H1 (cell line): ENCODE results near the gene CACNA1C. TPM values are rescaled to one million over a fixed set of nuclear protein-coding genes. Genes with fewer than 3 reads are reported as not detected.

Experiments
- CTCF ChIA-PET: fragments of 300-600 bp; sonication (Branson Sonifier 250); formaldehyde crosslinking; loops from one replicate; lab custom pipeline; 2021; ENCODE audit not compliant: partially characterized antibody; lab: Charles Lee
- POLR2A ChIA-PET: fragments of 300-600 bp; sonication (Branson Sonifier 250); formaldehyde crosslinking; loops from one replicate; lab custom pipeline; 2021; ENCODE audit warnings: inconsistent platforms; ENCODE audit not compliant: partially characterized antibody; lab: Charles Lee
- DNase-seq, 2 experiments: peaks; one replicate each; pipeline versions ENCODE4 v3.0.0 to v3.0.0-alpha.2; 2010 to 2022; ENCODE audit warnings: low spot score in 2 of 2, low read depth in 1 of 2, mixed read lengths in 1 of 2
- FAIRE-seq: peaks from 2 replicates; lab custom pipeline; 2011; peaks lifted over from hg19 to GRCh38; lab: Jason Lieb, UNC
- H2AFZ ChIP-seq: 2 replicates; pipeline ENCODE4 v1.8.1; 2012; ENCODE audit warnings: low read length, inconsistent platforms
- H2AK5ac ChIP-seq: 2 replicates; pipeline ENCODE4 v1.6.1; 2013; ENCODE audit warnings: low read depth, low read length
- H2BK120ac ChIP-seq: replicated peaks from 2 replicates; pipeline ENCODE3; 2013; ENCODE audit warnings: low read depth, low read length, inconsistent platforms
- H2BK12ac ChIP-seq: 2 replicates; pipeline ENCODE4 v1.6.1; 2013; ENCODE audit warnings: low read depth, low read length
- H2BK15ac ChIP-seq: 2 replicates; pipeline ENCODE4 v1.6.1; 2013; ENCODE audit warnings: low read length
- H2BK20ac ChIP-seq: 2 replicates; pipeline ENCODE4 v1.6.1; 2013; ENCODE audit warnings: low read length
- H2BK5ac ChIP-seq: 2 replicates; pipeline ENCODE4 v1.6.1; 2013; ENCODE audit warnings: low read depth, low read length
- H3K14ac ChIP-seq: 2 replicates; pipeline ENCODE4 v1.6.1; 2013; ENCODE audit warnings: inconsistent platforms; ENCODE audit not compliant: insufficient read length
- H3K18ac ChIP-seq: 2 replicates; pipeline ENCODE4 v1.6.1; 2013; ENCODE audit warnings: low read length; ENCODE audit errors: extremely low read depth
- H3K23ac ChIP-seq: 2 replicates; pipeline ENCODE4 v1.6.1; 2013; ENCODE audit warnings: inconsistent platforms; ENCODE audit not compliant: insufficient read length
- H3K23me2 ChIP-seq: 2 replicates; pipeline ENCODE4 v1.6.1; 2013; ENCODE audit warnings: low read depth, low read length
- H3K27ac ChIP-seq: 2 replicates; pipeline ENCODE4 v1.6.1; 2011; ENCODE audit warnings: low read depth, low read length, inconsistent platforms
- H3K27me3 ChIP-seq, 4 experiments: replicated peaks in 1 of 4; 1 replicate in 1 of 4; 2 replicates in 3 of 4; pipeline versions ENCODE4 v1.6.1 to v1.8.1; 2011 to 2013; ENCODE audit warnings: low read length in 3 of 4, mild to moderate bottlenecking in 3 of 4, inconsistent platforms in 2 of 4, mixed read lengths in 2 of 4, moderate library complexity in 1 of 4; ENCODE audit not compliant: control insufficient read depth in 3 of 4, insufficient read depth in 3 of 4; ENCODE audit errors: extremely low read depth in 1 of 4
- H3K36me3 ChIP-seq, 4 experiments: 2 replicates each; pipeline versions ENCODE4 v1.6.1 to v1.8.1; 2011 to 2013; ENCODE audit warnings: mild to moderate bottlenecking in 4 of 4, low read length in 3 of 4, moderate library complexity in 2 of 4, control low read depth in 1 of 4, inconsistent platforms in 1 of 4; ENCODE audit not compliant: insufficient read depth in 4 of 4, control insufficient read depth in 2 of 4
- H3K4ac ChIP-seq: replicated peaks from 2 replicates; pipeline ENCODE3; 2013; ENCODE audit warnings: low read length, low read depth, mixed read lengths, inconsistent platforms; ENCODE audit not compliant: insufficient read length
- H3K4me1 ChIP-seq, 4 experiments: replicated peaks in 1 of 4; 1 replicate in 1 of 4; 2 replicates in 3 of 4; pipeline versions ENCODE4 v1.6.1 to v1.8.1; 2011 to 2013; ENCODE audit warnings: low read length in 3 of 4, inconsistent platforms in 2 of 4, mixed read lengths in 1 of 4; ENCODE audit not compliant: insufficient read depth in 4 of 4, control insufficient read depth in 3 of 4
- H3K4me2 ChIP-seq, 2 experiments: 2 replicates each; pipeline versions ENCODE4 v1.6.1 to v1.8.1; 2011 to 2013; ENCODE audit warnings: low read depth in 2 of 2, low read length in 2 of 2, control low read depth in 1 of 2, inconsistent platforms in 1 of 2, mild to moderate bottlenecking in 1 of 2; ENCODE audit not compliant: insufficient read depth in 1 of 2
- H3K4me3 ChIP-seq, 4 experiments: fragments of 200-600, 300-600 bp in 1 of 4; sonication (generic), shearing (Covaris generic), sonication (Bioruptor Twin) in 1 of 4; 2 replicates each; pipeline versions ENCODE4 v1.5.1 to v1.8.1; 2011 to 2016; ENCODE audit warnings: low read length in 4 of 4, low read depth in 3 of 4, control low read depth in 2 of 4, inconsistent platforms in 2 of 4, mild to moderate bottlenecking in 2 of 4, mixed read lengths in 1 of 4, moderate library complexity in 1 of 4; ENCODE audit not compliant: insufficient read depth in 2 of 4; ENCODE audit errors: extremely low read depth in 1 of 4
- H3K56ac ChIP-seq: replicated peaks from 2 replicates; pipeline ENCODE3; 2013; ENCODE audit warnings: low read depth, mild to moderate bottlenecking, mixed read lengths, low read length, inconsistent platforms; ENCODE audit not compliant: insufficient read length
- H3K79me1 ChIP-seq: 2 replicates; pipeline ENCODE4 v1.6.1; 2013; ENCODE audit warnings: low read depth, low read length, control low read depth
- H3K79me2 ChIP-seq, 2 experiments: 2 replicates each; pipeline versions ENCODE4 v1.6.1 to v1.8.1; 2012 to 2013; ENCODE audit warnings: low read length in 2 of 2, mild to moderate bottlenecking in 2 of 2, inconsistent platforms in 1 of 2; ENCODE audit not compliant: insufficient read depth in 2 of 2, control insufficient read depth in 1 of 2
- H3K9ac ChIP-seq, 4 experiments: replicated peaks in 1 of 4; 1 replicate in 1 of 4; 2 replicates in 3 of 4; pipeline versions ENCODE4 v1.6.1 to v1.8.1; 2011 to 2013; ENCODE audit warnings: low read depth in 3 of 4, low read length in 3 of 4, control low read depth in 2 of 4, mild to moderate bottlenecking in 2 of 4, moderate library complexity in 2 of 4, inconsistent platforms in 1 of 4; ENCODE audit errors: extremely low read depth in 1 of 4
- H3K9me3 ChIP-seq, 2 experiments: 2 replicates each; pipeline versions ENCODE4 v1.6.1 to v1.8.1; 2012 to 2013; ENCODE audit warnings: mild to moderate bottlenecking in 2 of 2, moderate library complexity in 2 of 2, control low read depth in 1 of 2, inconsistent platforms in 1 of 2, low read depth in 1 of 2, low read length in 1 of 2, mixed read lengths in 1 of 2; ENCODE audit not compliant: insufficient read depth in 2 of 2
- H4K20me1 ChIP-seq, 2 experiments: replicated peaks in 1 of 2; 2 replicates each; pipeline versions ENCODE3 to v1.8.1; 2011 to 2013; ENCODE audit warnings: inconsistent platforms in 2 of 2, low read length in 2 of 2, mild to moderate bottlenecking in 1 of 2; ENCODE audit not compliant: insufficient read depth in 2 of 2, control insufficient read depth in 1 of 2
- H4K5ac ChIP-seq: 2 replicates; pipeline ENCODE4 v1.6.1; 2013; ENCODE audit warnings: low read length, low read depth, mixed read lengths, inconsistent platforms; ENCODE audit not compliant: insufficient read length
- H4K8ac ChIP-seq: 2 replicates; pipeline ENCODE4 v1.8.0; 2013; ENCODE audit warnings: mild to moderate bottlenecking, moderate library complexity, low read length, inconsistent platforms; ENCODE audit not compliant: insufficient read depth; ENCODE audit errors: extremely low read depth
- H4K91ac ChIP-seq: replicated peaks from 2 replicates; pipeline ENCODE3; 2013; ENCODE audit warnings: low read length, mixed read lengths, inconsistent platforms; ENCODE audit not compliant: insufficient read length
- ATF2 ChIP-seq: IDR thresholded peaks from 2 replicates; pipeline ENCODE4 v1.6.1; 2012; ENCODE audit warnings: low read length, inconsistent platforms
- CHD1 ChIP-seq: IDR thresholded peaks from 2 replicates; pipeline ENCODE4 v1.6.1; 2012; ENCODE audit warnings: low read depth, low read length, improper control_type of control experiment
- CHD2 ChIP-seq: IDR thresholded peaks from 2 replicates; pipeline ENCODE4 v1.6.1; 2012; ENCODE audit warnings: low read length, improper control_type of control experiment
- EP300 ChIP-seq, 2 experiments: IDR thresholded peaks; 1 replicate in 1 of 2; 2 replicates in 1 of 2; pipeline ENCODE4 v1.6.1; 2011 to 2012; ENCODE audit warnings: low read depth in 2 of 2, low read length in 2 of 2, mild to moderate bottlenecking in 2 of 2, borderline replicate concordance in 1 of 2, inconsistent platforms in 1 of 2, moderate library complexity in 1 of 2
- POLR2A ChIP-seq, 2 experiments: IDR thresholded peaks; 1 replicate in 1 of 2; 2 replicates in 1 of 2; pipeline ENCODE4 v1.6.1; 2011; ENCODE audit warnings: low read depth in 2 of 2, low read length in 2 of 2, mild to moderate bottlenecking in 2 of 2; ENCODE audit errors: control extremely low read depth in 1 of 2
- RAD21 ChIP-seq, 2 experiments: IDR thresholded peaks in 1 of 2; conservative IDR thresholded peaks in 1 of 2; 2 replicates each; pipeline ENCODE4 v1.6.1; 2011; ENCODE audit warnings: low read depth in 2 of 2, low read length in 2 of 2, improper control_type of control experiment in 1 of 2, inconsistent platforms in 1 of 2, mild to moderate bottlenecking in 1 of 2, moderate library complexity in 1 of 2
- RBBP5 ChIP-seq: IDR thresholded peaks from 2 replicates; pipeline ENCODE4 v1.7.1; 2012; ENCODE audit warnings: low read depth, mild to moderate bottlenecking, inconsistent platforms, low read length, moderate library complexity, borderline replicate concordance
- RFX5 ChIP-seq: IDR thresholded peaks from 2 replicates; pipeline ENCODE4 v1.6.1; 2011; ENCODE audit warnings: low read depth, low read length, improper control_type of control experiment, borderline replicate concordance
- RXRA ChIP-seq: IDR thresholded peaks from 2 replicates; pipeline ENCODE4 v1.6.1; 2011; ENCODE audit warnings: low read depth, mild to moderate bottlenecking, low read length, moderate library complexity; ENCODE audit not compliant: insufficient read depth
- SIX5 ChIP-seq: IDR thresholded peaks from 2 replicates; pipeline ENCODE4 v1.6.1; 2011; ENCODE audit warnings: mild to moderate bottlenecking, low read depth, low read length
- SUZ12 ChIP-seq: fragments of 200-600 bp; sonication (generic); IDR thresholded peaks from 2 replicates; pipeline ENCODE4 v1.6.1; 2012; ENCODE audit warnings: mild to moderate bottlenecking, inconsistent platforms, low read length, moderate library complexity, mixed read lengths
- WGBS, 2 experiments: shearing (Covaris generic) in 1 of 2; methylation state at CpG; one replicate each; pipeline versions ENCODE4 v1.1.6 to v1.1.7; 2013 to 2015; ENCODE audit warnings: low lambda C conversion rate in 2 of 2, mixed read lengths in 2 of 2, inconsistent platforms in 1 of 2, low coverage in 1 of 2, missing lambda C conversion rate in 1 of 2; ENCODE audit not compliant: insufficient replicate concordance in 2 of 2, insufficient coverage in 1 of 2, insufficient read length in 1 of 2; ENCODE audit errors: extremely low coverage in 1 of 2, missing lambda C conversion rate in 1 of 2; 5-methylcytosine and 5-hydroxymethylcytosine counted together
- polyA plus RNA-seq, 7 experiments: library from polyadenylated mRNA; depleted of rRNA in 3 of 7; stranded (reverse) in 5 of 7; unstranded in 2 of 7; fragments of >200 nt in 5 of 7; fragments of 200-250 nt in 2 of 7; gene quantifications; 1 replicate in 5 of 7; 2 replicates in 1 of 7; 4 replicates in 1 of 7; pipeline versions ENCODE4 v1.2.1 to v1.2.3, GENCODE V29; 2011 to 2013; ENCODE audit warnings: missing spikeins in 2 of 7, mixed read lengths in 2 of 7
- total RNA-seq: library from RNA; stranded (reverse); fragmentation: NEBNext Ultra II Directional; extraction: Animal tissue kit (Norgen Biotek cat#: 25700); gene quantifications from 2 replicates; pipeline ENCODE4 v1.2.1, GENCODE V29; 2021
- TF ChIP-seq, protein P1 (sequence below): IDR thresholded peaks from 2 replicates; pipeline ENCODE4 v1.6.1; 2012; ENCODE audit warnings: inconsistent platforms

Gene CACNA1C
- total and polyA plus RNA-seq, 2 of the 8 experiments (the other 6 are each of a cell fraction or from before 2014, with no cell fraction given), result 1.3 TPM

DNA sequence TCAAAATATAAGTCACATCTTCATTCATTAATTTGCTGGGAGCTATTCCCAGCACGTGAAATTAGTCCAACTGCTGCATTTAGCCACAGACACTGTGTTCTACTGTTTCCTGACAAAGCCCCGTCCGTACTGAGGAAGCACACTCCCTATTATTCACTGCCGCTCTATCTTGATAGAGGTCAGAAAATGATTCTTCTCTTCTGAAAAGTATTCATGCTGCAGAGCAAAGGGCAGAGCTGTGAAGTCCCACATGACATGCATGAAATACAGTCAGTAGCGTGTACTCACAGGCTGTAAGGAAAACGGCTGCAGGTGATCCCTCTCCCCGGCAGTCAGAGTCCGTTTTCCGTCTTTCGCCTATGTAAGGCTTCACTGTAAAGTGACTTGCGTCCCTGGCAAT lies 439.4 kb downstream of the CACNA1C start:
- 85% methylated on average over 11 of the region's 11 CpGs; no CpG with 5 or more reads in 1 of the 2 experiments for WGBS, 2 experiments
- H3K36me3 ChIP-seq, result no peaks in the 10 kb centered on the region
- POLR2A ChIA-PET, result no interaction called here
- DNase-seq, result no peak
- no peak overlapping the region for H2AK5ac ChIP-seq
- H3K4me2 ChIP-seq, result no peak overlapping the region
- H3K79me2 ChIP-seq, result no peaks in the 10 kb centered on the region
- no peak overlapping the region for H2AFZ ChIP-seq
- no peak overlapping the region for H3K4me3 ChIP-seq
- no peak overlapping the region for H3K56ac ChIP-seq
- no peak overlapping the region for H2BK12ac ChIP-seq
- no peak overlapping the region for H4K5ac ChIP-seq
- no peak overlapping the region for H2BK120ac ChIP-seq
- H4K8ac ChIP-seq, result no peak overlapping the region
- no peak overlapping the region for H4K91ac ChIP-seq
- no peak overlapping the region for H3K14ac ChIP-seq
- H3K9ac ChIP-seq, result no peak overlapping the region
- no peaks in the 10 kb centered on the region for H4K20me1 ChIP-seq
- H3K23me2 ChIP-seq, result no peaks in the 10 kb centered on the region
- H2BK20ac ChIP-seq, result no peak overlapping the region
- no peaks in the 10 kb centered on the region; a peak in 1 of 7 replicates for H3K4me1 ChIP-seq
- no peaks in the 10 kb centered on the region; a peak in 1 of 7 replicates for H3K27me3 ChIP-seq
- TF ChIP-seq RFX5, result no peak
- no peak for TF ChIP-seq CHD2
- TF ChIP-seq, protein P1, sequence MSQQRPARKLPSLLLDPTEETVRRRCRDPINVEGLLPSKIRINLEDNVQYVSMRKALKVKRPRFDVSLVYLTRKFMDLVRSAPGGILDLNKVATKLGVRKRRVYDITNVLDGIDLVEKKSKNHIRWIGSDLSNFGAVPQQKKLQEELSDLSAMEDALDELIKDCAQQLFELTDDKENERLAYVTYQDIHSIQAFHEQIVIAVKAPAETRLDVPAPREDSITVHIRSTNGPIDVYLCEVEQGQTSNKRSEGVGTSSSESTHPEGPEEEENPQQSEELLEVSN, result no peak
- no peak for TF ChIP-seq RXRA
- TF ChIP-seq RAD21 (IDR thresholded peaks at IDR 0.05 in 1 of 2, conservative IDR thresholded peaks at IDR 0.05 in 1 of 2; ENCODE audit: low read depth in 2 of 2, low read length in 2 of 2), result no peak
- TF ChIP-seq RBBP5, result no peak
- TF ChIP-seq EP300 (IDR thresholded peaks at IDR 0.05; ENCODE audit: borderline replicate concordance in 1 of 2, low read depth in 2 of 2, low read length in 2 of 2), result no peak
- TF ChIP-seq ATF2, result no peak
- TF ChIP-seq POLR2A (IDR thresholded peaks at IDR 0.05; ENCODE audit: control extremely low read depth in 1 of 2, low read depth in 2 of 2, low read length in 2 of 2), result no peak
- TF ChIP-seq SIX5, result no peak
- TF ChIP-seq SUZ12, result no peak
- TF ChIP-seq CHD1, result no peak
- H3K4ac ChIP-seq, result no peak overlapping the region
- H3K18ac ChIP-seq, result no peak overlapping the region
- no peak overlapping the region for H2BK5ac ChIP-seq
- H2BK15ac ChIP-seq, result no peak overlapping the region
- no peaks in the 10 kb centered on the region for H3K9me3 ChIP-seq
- H3K27ac ChIP-seq, result no peak overlapping the region
- no peak overlapping the region for H3K23ac ChIP-seq
- H3K79me1 ChIP-seq, result no peaks in the 10 kb centered on the region
- FAIRE-seq, result no peak
- CTCF ChIA-PET, result no interaction called here
